Measurements from ENCODE around the gene SAMD4B.

Gene SAMD4B

DNA sequence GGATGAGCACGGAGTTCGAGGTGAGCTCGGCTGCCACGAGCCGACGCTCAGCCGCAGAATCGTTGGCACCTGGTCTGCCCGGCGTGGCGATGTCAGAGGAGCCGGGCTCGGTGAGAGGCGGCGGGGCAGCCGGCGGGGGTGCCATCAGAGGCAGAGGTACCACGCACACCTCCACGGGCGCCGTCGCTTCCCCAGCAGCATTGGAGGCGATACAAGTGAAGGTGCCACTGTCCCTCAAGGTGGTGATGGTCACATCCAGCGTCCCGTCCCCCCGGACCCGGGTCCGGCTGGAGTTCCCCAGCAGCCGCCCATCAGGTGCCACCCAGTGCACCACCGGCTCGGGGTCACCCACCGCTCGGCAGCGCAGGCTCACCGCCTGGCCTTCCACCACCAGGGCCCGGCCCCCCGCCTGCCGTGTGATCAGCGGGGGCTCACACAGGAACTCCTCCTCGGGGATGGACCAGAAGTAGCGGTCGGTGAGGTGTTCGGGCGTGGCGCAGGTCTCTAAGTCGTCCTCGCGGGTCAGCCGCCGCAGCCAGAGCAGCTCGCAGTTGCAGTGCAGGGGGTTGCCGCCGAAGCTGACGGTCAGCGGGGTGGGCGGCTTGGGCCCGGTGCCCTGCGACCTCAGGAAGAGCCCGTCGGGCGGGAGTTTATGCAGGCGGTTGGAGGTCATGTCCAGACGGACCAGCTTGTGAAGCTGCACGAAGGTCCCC is 28.0 kb upstream of the SAMD4B start:
- H3K9ac ChIP-seq (ENCODE audit: low read length), result no peak overlapping the region
- DNase-seq, result no peak
- H3K4me3 ChIP-seq (ENCODE audit: low read length), result no peak overlapping the region
- H3K9me3 ChIP-seq (replicated peaks; ENCODE audit: insufficient read depth, low read length), result no peaks in the 10 kb centered on the region
- no peaks in the 10 kb centered on the region for H3K9me2 ChIP-seq (replicated peaks; ENCODE audit: insufficient read depth, low read length)
- H3K4me2 ChIP-seq (ENCODE audit: low read depth, low read length), result no peak overlapping the region
- H3K27me3 ChIP-seq (replicated peaks; ENCODE audit: insufficient read depth, low read length), result no peaks in the 10 kb centered on the region
- no peak overlapping the region for H2AFZ ChIP-seq (ENCODE audit: low read length)
- no peaks in the 10 kb centered on the region for H3F3A ChIP-seq (ENCODE audit: insufficient read depth, low read length)
- TF ChIP-seq EZH2 (optimal IDR thresholded peaks at IDR 0.05; ENCODE audit: low read depth, low read length), result no peak
- no peak for TF ChIP-seq EZH2phosphoT487 (IDR thresholded peaks at IDR 0.05; ENCODE audit: low read length)
- TF ChIP-seq CTCF (IDR thresholded peaks at IDR 0.05; ENCODE audit: low read length), result no peak
- H3K4me1 ChIP-seq (ENCODE audit: low read length), result no peaks in the 10 kb centered on the region
- no peaks in the 10 kb centered on the region for H4K20me1 ChIP-seq (ENCODE audit: insufficient read depth, low read length)
- no peak overlapping the region for H3K27ac ChIP-seq (ENCODE audit: low read length)
- H3K79me2 ChIP-seq (ENCODE audit: low read length), result no peaks in the 10 kb centered on the region
- H3K36me3 ChIP-seq (replicated peaks; ENCODE audit: insufficient read depth, low read length), result no peaks in the 10 kb centered on the region

DNA sequence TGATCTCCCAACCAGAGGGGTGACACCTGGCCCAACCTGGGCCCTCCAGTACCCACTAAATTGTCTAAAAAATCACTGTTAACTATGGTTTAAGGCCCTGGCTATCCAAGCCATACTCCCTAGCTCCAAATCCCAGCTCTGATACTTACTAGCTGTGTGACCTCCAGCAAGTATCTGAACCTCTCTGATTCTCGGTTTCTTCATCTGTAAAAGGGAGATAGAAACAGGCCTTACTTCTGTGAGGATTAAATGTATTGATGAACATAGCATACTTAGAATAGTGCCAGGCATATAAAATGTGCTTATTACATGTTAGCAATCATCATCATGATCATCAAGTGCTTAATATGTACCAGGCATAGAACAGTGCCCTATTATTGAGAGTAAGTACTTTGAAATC is 26.3 kb upstream of the SAMD4B start:
- H4K20me1 ChIP-seq (ENCODE audit: insufficient read depth, low read length), result no peaks in the 10 kb centered on the region
- no peaks in the 10 kb centered on the region for H3F3A ChIP-seq (ENCODE audit: insufficient read depth, low read length)
- H3K27me3 ChIP-seq (replicated peaks; ENCODE audit: insufficient read depth, low read length), result no peaks in the 10 kb centered on the region
- no peak for DNase-seq
- no peak overlapping the region for H3K4me3 ChIP-seq (ENCODE audit: low read length)
- H3K4me1 ChIP-seq (ENCODE audit: low read length), result no peaks in the 10 kb centered on the region
- no peaks in the 10 kb centered on the region for H3K36me3 ChIP-seq (replicated peaks; ENCODE audit: insufficient read depth, low read length)
- H3K4me2 ChIP-seq (ENCODE audit: low read depth, low read length), result no peak overlapping the region
- no peaks in the 10 kb centered on the region for H3K9me3 ChIP-seq (replicated peaks; ENCODE audit: insufficient read depth, low read length)
- H2AFZ ChIP-seq (ENCODE audit: low read length), result no peak overlapping the region
- H3K9me2 ChIP-seq (replicated peaks; ENCODE audit: insufficient read depth, low read length), result no peaks in the 10 kb centered on the region
- no peaks in the 10 kb centered on the region for H3K79me2 ChIP-seq (ENCODE audit: low read length)
- no peak for TF ChIP-seq EZH2 (optimal IDR thresholded peaks at IDR 0.05; ENCODE audit: low read depth, low read length)
- no peak overlapping the region for H3K27ac ChIP-seq (ENCODE audit: low read length)
- no peak overlapping the region for H3K9ac ChIP-seq (ENCODE audit: low read length)

- Histone ChIP-seq H3K27ac (ENCODE audit: low read length) (no peak overlapping the region), H3K9ac (ENCODE audit: low read length) (no peak overlapping the region), H3K9me2 (replicated peaks; ENCODE audit: insufficient read depth, low read length) (no peaks in the 10 kb centered on the region), H3K27me3 (replicated peaks; ENCODE audit: insufficient read depth, low read length) (no peaks in the 10 kb centered on the region), H3K9me3 (replicated peaks; ENCODE audit: insufficient read depth, low read length) (no peaks in the 10 kb centered on the region), H3K4me1 (ENCODE audit: low read length) (no peaks in the 10 kb centered on the region), H4K20me1 (ENCODE audit: insufficient read depth, low read length) (no peaks in the 10 kb centered on the region), H3K4me3 (ENCODE audit: low read length) (no peak overlapping the region), H3K4me2 (ENCODE audit: low read depth, low read length) (no peak overlapping the region), H2AFZ (ENCODE audit: low read length) (no peak overlapping the region), H3K36me3 (replicated peaks; ENCODE audit: insufficient read depth, low read length) (no peaks in the 10 kb centered on the region), H3K79me2 (ENCODE audit: low read length) (no peaks in the 10 kb centered on the region), H3F3A (ENCODE audit: insufficient read depth, low read length) (no peaks in the 10 kb centered on the region)
- TF ChIP-seq CTCF (IDR thresholded peaks at IDR 0.05; ENCODE audit: low read length), result no peak
- TF ChIP-seq EZH2phosphoT487 (IDR thresholded peaks at IDR 0.05; ENCODE audit: low read length), result no peak
- no peak for TF ChIP-seq EZH2 (optimal IDR thresholded peaks at IDR 0.05; ENCODE audit: low read depth, low read length)
- no peak for DNase-seq
Observed at GRCh38 chr19:39316627-39317321, 25.4 kb upstream of the SAMD4B start.

- no peak overlapping the region for H3K4me2 ChIP-seq (ENCODE audit: low read depth, low read length)
- H3K9me3 ChIP-seq (replicated peaks; ENCODE audit: insufficient read depth, low read length), result no peaks in the 10 kb centered on the region
- no peaks in the 10 kb centered on the region for H3K79me2 ChIP-seq (ENCODE audit: low read length)
- no peaks in the 10 kb centered on the region for H3K27me3 ChIP-seq (replicated peaks; ENCODE audit: insufficient read depth, low read length)
- H3K9me2 ChIP-seq (replicated peaks; ENCODE audit: insufficient read depth, low read length), result no peaks in the 10 kb centered on the region
- no peak overlapping the region for H3K4me3 ChIP-seq (ENCODE audit: low read length)
- H3K9ac ChIP-seq (ENCODE audit: low read length), result no peak overlapping the region
- no peak for DNase-seq
- H3K4me1 ChIP-seq (ENCODE audit: low read length), result no peaks in the 10 kb centered on the region
- TF ChIP-seq EZH2 (optimal IDR thresholded peaks at IDR 0.05; ENCODE audit: low read depth, low read length) (no peak), CTCF (IDR thresholded peaks at IDR 0.05; ENCODE audit: low read length) (no peak), EZH2phosphoT487 (IDR thresholded peaks at IDR 0.05; ENCODE audit: low read length) (no peak)
- no peaks in the 10 kb centered on the region for H4K20me1 ChIP-seq (ENCODE audit: insufficient read depth, low read length)
- no peak overlapping the region for H2AFZ ChIP-seq (ENCODE audit: low read length)
- no peaks in the 10 kb centered on the region for H3F3A ChIP-seq (ENCODE audit: insufficient read depth, low read length)
- no peak overlapping the region for H3K27ac ChIP-seq (ENCODE audit: low read length)
- H3K36me3 ChIP-seq (replicated peaks; ENCODE audit: insufficient read depth, low read length), result no peaks in the 10 kb centered on the region
Observed at GRCh38 chr19:39317476-39317875, 24.7 kb upstream of the SAMD4B start.
